Stimulated activated CD8-positive, alpha-beta memory T cell treated with anti-CD3 and anti-CD28 coated beads, Interleukin-7, amount 100 ng/mL, for 4 hours (primary cell): Measurements from ENCODE around the gene PRMT3.
"Not testable (repeated sequence)": the region's sequence is repeated elsewhere in the genome, so short reads cannot be mapped to it uniquely, and the experiment has no call there.

Source experiments
- DNase-seq, 2 donors: peaks; one replicate each; pipeline ENCODE4 v3.0.0-alpha.2; 2020; ENCODE audit warnings: low read depth in 2 of 2

The PRMT3 gene

GRCh38 chr11:20512869-20513268, 125.4 kb downstream of the PRMT3 start:
- no peak for DNase-seq

- no peak for DNase-seq
These were observed 130.9 kb downstream of the PRMT3 start for GRCh38 chr11:20518323-20518834.

- DNase-seq: no peak
These were observed 135.0 kb downstream of the PRMT3 start for GRCh38 chr11:20522536-20522935.

- DNase-seq: no peak
These were observed 142.2 kb downstream of the PRMT3 start for GRCh38 chr11:20529757-20530156.

GRCh38 chr11:20530942-20531703, 143.6 kb downstream of the PRMT3 start:
- no peak for DNase-seq

- no peak for DNase-seq
These were observed 147.9 kb downstream of the PRMT3 start for GRCh38 chr11:20535271-20535881.

GRCh38 chr11:20536365-20536764, 148.8 kb downstream of the PRMT3 start:
- DNase-seq: no peak

- DNase-seq: no peak
These were observed 149.3 kb downstream of the PRMT3 start for GRCh38 chr11:20536784-20537183.

GRCh38 chr11:20541503-20541902, 154.0 kb downstream of the PRMT3 start:
- no peak for DNase-seq

GRCh38 chr11:20544603-20545237, 157.2 kb downstream of the PRMT3 start:
- DNase-seq: no peak

GRCh38 chr11:20547411-20547810, 159.9 kb downstream of the PRMT3 start:
- no peak for DNase-seq

GRCh38 chr11:20551096-20551495, 163.6 kb downstream of the PRMT3 start:
- DNase-seq: no peak

GRCh38 chr11:20555783-20556182, 168.3 kb downstream of the PRMT3 start:
- DNase-seq: no peak

- DNase-seq: not testable (repeated sequence)
These were observed 168.9 kb downstream of the PRMT3 start for GRCh38 chr11:20556396-20556795.

- DNase-seq: no peak
These were observed 171.2 kb downstream of the PRMT3 start for GRCh38 chr11:20558741-20559140.
